Parathyroid adenoma (tissue), 2 donors: ENCODE results near the gene ECHDC3.

Experiments
- H2AFZ ChIP-seq: fragments of 300-600 bp; sonication (generic); one replicate; pipeline ENCODE4 v1.7.0; 2017; ENCODE audit warnings: antibody characterized with exemption, mild to moderate bottlenecking
- H3K27ac ChIP-seq: fragments of 300-600 bp; sonication (generic); one replicate; pipeline ENCODE4 v1.7.0; 2017
- H3K27me3 ChIP-seq: fragments of 300-600 bp; sonication (generic); one replicate; pipeline ENCODE4 v1.7.0; 2017; ENCODE audit warnings: low read length; ENCODE audit not compliant: control insufficient read depth, insufficient read depth
- H3K36me3 ChIP-seq: fragments of 300-600 bp; sonication (generic); one replicate; pipeline ENCODE4 v1.7.0; 2017; ENCODE audit warnings: low read length; ENCODE audit not compliant: control insufficient read depth, insufficient read depth
- H3K4me1 ChIP-seq: fragments of 300-600 bp; sonication (generic); one replicate; pipeline ENCODE4 v1.7.0; 2017; ENCODE audit warnings: control low read depth
- H3K4me2 ChIP-seq: fragments of 300-600 bp; sonication (generic); one replicate; pipeline ENCODE4 v1.7.0; 2017; ENCODE audit warnings: low read length
- H3K4me3 ChIP-seq: fragments of 300-600 bp; sonication (generic); one replicate; pipeline ENCODE4 v1.7.0; 2017; ENCODE audit warnings: low read depth, low read length
- H3K79me2 ChIP-seq: fragments of 300-600 bp; sonication (generic); one replicate; pipeline ENCODE4 v1.7.0; 2017; ENCODE audit warnings: control low read depth
- H3K9ac ChIP-seq: fragments of 300-600 bp; sonication (generic); one replicate; pipeline ENCODE4 v1.7.0; 2017; ENCODE audit warnings: mild to moderate bottlenecking
- H3K9me3 ChIP-seq: fragments of 300-600 bp; sonication (generic); one replicate; pipeline ENCODE4 v1.7.0; 2017; ENCODE audit warnings: low read length; ENCODE audit not compliant: control insufficient read depth
- TF ChIP-seq, protein P1 (sequence below): fragments of 300-600 bp; sonication (generic); IDR thresholded peaks from one replicate; pipeline ENCODE4 v1.7.0; 2017; ENCODE audit warnings: antibody characterized with exemption, mild to moderate bottlenecking
- donor health status: primary hyperparathyroidism.

Gene ECHDC3

DNA sequence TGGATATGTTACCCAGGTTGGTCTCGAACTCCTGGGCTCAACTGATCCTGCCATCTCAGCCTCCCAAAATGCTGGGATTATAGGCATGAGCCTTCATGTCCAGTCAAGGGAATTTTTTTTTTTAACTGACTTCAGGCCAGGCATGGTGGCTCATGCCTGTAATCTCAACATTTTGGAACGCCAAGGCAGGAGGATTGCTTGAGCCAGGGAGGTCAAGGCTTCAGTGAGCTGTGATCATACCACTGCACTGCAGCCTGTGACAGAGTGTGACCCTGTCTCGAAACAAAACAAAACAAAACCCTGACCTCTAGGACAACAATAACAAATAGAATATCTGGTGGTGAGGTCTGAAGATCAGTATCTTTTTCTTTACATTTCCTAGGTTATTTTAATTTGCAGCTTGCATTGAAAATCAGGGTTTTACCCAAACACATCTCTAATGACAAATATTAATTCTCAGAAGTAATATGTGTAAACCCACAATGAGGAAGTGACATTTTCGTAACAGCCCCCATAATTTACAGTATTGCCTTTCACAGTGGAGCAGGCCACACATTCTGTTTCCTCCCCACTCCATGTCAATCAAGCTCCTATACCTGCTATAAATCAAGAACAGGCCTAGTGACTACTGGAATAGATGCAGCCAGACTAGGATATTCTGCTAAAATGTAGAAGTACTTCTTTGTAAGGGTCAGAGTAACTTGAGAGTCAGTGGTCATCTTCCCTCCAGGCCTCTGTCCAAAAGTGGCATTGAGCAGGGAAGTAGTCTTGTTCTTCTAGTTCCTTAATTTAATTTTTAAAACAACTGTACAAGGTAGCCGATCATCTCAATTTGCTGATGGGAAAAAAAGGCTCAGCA lies 43.3 kb upstream of the ECHDC3 start:
- no peak overlapping the region for H3K9ac ChIP-seq
- no peaks in the 10 kb centered on the region for H3K9me3 ChIP-seq
- no peak overlapping the region for H3K4me3 ChIP-seq
- no peak overlapping the region for H3K4me2 ChIP-seq
- H3K4me1 ChIP-seq: no peaks in the 10 kb centered on the region
- no peaks in the 10 kb centered on the region for H3K27me3 ChIP-seq
- no peaks in the 10 kb centered on the region for H3K79me2 ChIP-seq
- H2AFZ ChIP-seq: no peak overlapping the region
- TF ChIP-seq, protein P1, sequence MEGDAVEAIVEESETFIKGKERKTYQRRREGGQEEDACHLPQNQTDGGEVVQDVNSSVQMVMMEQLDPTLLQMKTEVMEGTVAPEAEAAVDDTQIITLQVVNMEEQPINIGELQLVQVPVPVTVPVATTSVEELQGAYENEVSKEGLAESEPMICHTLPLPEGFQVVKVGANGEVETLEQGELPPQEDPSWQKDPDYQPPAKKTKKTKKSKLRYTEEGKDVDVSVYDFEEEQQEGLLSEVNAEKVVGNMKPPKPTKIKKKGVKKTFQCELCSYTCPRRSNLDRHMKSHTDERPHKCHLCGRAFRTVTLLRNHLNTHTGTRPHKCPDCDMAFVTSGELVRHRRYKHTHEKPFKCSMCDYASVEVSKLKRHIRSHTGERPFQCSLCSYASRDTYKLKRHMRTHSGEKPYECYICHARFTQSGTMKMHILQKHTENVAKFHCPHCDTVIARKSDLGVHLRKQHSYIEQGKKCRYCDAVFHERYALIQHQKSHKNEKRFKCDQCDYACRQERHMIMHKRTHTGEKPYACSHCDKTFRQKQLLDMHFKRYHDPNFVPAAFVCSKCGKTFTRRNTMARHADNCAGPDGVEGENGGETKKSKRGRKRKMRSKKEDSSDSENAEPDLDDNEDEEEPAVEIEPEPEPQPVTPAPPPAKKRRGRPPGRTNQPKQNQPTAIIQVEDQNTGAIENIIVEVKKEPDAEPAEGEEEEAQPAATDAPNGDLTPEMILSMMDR: no peak
- no peaks in the 10 kb centered on the region for H3K36me3 ChIP-seq
- H3K27ac ChIP-seq: no peak overlapping the region

DNA sequence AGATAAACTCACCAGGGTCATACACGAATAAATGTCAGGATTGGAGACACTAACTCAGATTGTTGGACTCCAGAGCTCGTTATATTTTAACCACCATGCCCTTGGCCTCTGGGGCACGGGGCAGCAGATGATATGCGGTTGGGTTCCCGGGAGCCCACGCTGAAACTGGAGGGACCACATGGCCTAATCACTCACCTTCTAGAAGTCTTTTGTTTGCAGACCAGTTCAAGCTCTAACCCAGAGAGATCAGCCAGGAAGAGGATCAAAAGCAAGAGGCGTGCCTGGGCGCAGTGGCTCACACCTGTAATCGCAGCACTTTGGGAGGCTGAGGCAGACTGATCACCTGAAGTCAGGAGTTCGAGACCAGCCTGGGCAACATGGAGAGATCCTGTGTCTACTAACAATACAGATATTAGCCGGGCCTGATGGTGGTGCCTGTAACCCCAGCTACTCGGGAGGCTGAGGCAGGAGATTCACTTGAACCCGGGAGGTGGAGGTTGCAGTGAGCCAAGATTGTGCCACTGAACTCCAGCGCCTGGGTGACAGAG lies 42.6 kb upstream of the ECHDC3 start:
- no peak overlapping the region for H3K4me2 ChIP-seq
- H3K27me3 ChIP-seq: no peaks in the 10 kb centered on the region
- TF ChIP-seq, protein P1: no peak
- H2AFZ ChIP-seq: no peak overlapping the region
- H3K27ac ChIP-seq: no peak overlapping the region
- H3K4me1 ChIP-seq: no peaks in the 10 kb centered on the region
- no peak overlapping the region for H3K9ac ChIP-seq
- H3K4me3 ChIP-seq: no peak overlapping the region
- H3K79me2 ChIP-seq: no peaks in the 10 kb centered on the region
- no peaks in the 10 kb centered on the region for H3K36me3 ChIP-seq
- H3K9me3 ChIP-seq: no peaks in the 10 kb centered on the region

DNA sequence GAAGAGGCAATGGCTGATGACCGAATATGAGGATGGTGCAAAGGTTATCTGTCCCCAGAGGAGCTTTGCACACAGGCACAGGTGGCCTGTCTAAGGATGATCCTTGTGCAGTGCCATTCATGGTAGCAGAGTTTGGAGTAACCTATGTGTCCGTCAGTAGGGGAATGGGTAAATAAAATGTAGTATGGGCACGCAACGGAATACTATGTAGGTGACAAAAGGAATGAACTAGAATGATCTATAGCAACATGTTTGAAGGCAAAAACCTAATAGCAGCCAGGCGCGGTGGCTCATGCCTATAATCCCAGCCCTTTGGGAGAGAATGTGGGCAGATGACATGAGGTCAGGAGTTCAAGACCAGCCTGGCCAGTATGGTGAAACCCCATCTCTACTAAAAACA lies 41.6 kb upstream of the ECHDC3 start:
- Histone ChIP-seq H2AFZ (no peak overlapping the region), H3K79me2 (no peaks in the 10 kb centered on the region), H3K36me3 (no peaks in the 10 kb centered on the region), H3K4me1 (no peaks in the 10 kb centered on the region), H3K4me2 (no peak overlapping the region), H3K9ac (no peak overlapping the region), H3K27me3 (no peaks in the 10 kb centered on the region), H3K9me3 (no peaks in the 10 kb centered on the region), H3K27ac (no peak overlapping the region), H3K4me3 (no peak overlapping the region)
- TF ChIP-seq, protein P1: no peak

DNA sequence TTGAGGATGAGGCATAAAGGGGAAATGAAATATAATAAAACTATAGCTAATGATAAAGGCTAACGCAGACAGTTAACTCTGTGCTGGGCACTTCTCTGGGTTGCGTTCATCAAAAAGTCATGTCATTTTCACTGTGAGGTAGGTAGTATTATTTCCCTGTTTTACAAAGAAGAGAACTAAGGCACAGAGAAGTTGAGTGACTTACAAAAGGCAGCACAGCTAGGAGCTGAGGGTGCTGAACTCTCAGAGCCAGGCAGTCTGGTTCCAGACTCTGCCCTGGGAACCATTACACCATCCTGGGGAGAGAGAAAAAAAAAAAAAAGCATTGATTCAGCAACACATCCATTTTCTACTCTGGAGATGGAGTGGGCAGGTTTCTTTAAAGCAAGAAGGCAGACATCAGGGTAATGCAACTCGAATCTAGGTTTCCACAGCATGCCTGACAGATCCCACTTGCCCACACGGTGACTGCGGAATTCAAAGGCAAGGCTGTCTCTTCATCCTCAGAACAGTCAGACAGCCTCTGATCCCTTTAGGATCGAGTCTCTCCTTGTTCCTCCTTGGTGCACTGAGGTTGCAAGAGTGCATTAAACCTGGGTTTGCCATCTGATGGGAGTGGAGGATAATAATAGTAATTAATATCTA lies 40.6 kb upstream of the ECHDC3 start:
- H3K36me3 ChIP-seq: no peaks in the 10 kb centered on the region
- H3K79me2 ChIP-seq: no peaks in the 10 kb centered on the region
- H3K9ac ChIP-seq: no peak overlapping the region
- no peaks in the 10 kb centered on the region for H3K9me3 ChIP-seq
- no peaks in the 10 kb centered on the region for H3K4me1 ChIP-seq
- no peaks in the 10 kb centered on the region for H3K27me3 ChIP-seq
- no peak overlapping the region for H3K27ac ChIP-seq
- H3K4me2 ChIP-seq: no peak overlapping the region
- H2AFZ ChIP-seq: no peak overlapping the region
- TF ChIP-seq, protein P1: no peak
- H3K4me3 ChIP-seq: no peak overlapping the region
